ENCODE measurements around the gene SIK3.

The SIK3 gene

GRCh38 chr11:116918925-116919655 lies 179.1 kb downstream of the SIK3 start:
- no peak for DNase-seq

DNA sequence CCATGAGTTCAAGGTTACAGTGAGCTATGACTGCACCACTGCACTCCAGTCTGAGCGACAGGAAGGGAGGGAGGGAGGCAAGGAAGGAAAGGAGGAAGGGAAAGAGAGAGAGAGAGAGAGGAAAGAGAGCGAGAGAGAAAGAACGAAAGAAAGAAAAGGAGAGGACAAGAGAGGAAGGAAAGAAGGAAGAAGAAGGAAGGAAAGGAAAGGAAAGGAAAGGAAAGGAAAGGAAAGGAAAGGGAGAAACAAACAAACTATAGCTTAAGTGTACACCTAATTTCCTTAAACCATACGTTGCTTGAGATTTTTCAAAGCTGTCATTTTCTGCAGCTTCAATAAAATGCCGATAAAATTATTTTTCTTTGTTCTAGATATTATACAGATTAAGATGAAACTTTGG lies 180.6 kb downstream of the SIK3 start:
- no peak for DNase-seq

DNA sequence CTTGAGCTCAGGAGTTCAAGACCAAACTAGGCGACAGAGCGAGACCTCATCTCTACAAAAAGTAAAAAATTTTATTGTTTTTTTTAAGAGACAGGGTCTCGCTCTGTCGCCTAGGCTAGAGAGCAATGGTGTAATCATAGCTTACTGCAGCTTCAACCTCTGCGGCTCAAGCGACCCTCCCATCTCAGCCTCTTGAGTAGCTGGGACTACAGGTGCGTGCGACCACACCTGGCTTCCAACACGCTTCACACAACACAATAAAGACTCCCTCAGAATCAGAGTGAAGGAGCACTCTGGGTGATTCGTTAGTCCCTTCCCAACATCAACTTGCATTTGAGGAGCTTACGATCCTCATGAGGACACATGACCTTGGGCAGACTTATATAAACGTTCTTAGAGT lies 181.3 kb downstream of the SIK3 start:
- DNase-seq: no peak

GRCh38 chr11:116916052-116916451 lies 182.2 kb downstream of the SIK3 start:
- DNase-seq: no peak

GRCh38 chr11:116913000-116913399 lies 185.2 kb downstream of the SIK3 start:
- no peak for DNase-seq

DNA sequence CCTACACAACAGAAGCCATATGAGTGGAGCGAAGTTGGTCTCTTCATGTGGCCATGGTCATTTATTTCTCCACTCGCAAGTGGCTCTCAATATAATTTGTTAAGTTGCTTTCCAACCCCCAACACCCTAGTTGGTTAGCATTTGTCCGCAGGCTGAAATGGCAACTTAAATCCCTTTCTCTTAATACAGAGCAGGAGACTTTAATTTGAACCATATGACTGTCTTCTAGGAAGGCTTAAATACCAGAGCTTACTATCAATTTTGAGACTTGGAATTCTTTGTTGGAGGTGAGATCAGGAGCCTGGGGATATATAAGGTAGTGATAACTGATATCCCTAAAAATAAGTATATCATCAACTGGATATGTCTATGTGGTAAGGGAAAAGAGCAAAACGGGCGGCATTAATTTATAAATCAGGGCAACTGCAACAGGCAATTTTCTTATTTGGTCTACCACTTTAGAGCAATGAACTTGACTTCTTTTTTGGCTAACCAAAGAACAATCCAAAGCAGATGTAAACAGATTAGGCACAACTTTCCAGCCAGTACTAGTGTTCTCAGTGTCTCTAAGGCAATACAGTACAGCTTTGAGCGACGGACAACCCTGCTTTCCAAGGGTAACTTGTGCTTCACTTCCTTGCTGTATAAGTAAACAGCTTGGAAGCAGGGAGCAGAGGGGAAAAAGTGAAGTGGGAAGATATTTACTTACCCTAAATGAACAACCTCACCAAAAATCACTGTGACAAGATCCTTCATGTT lies 186.1 kb downstream of the SIK3 start:
- no peak for DNase-seq

DNA sequence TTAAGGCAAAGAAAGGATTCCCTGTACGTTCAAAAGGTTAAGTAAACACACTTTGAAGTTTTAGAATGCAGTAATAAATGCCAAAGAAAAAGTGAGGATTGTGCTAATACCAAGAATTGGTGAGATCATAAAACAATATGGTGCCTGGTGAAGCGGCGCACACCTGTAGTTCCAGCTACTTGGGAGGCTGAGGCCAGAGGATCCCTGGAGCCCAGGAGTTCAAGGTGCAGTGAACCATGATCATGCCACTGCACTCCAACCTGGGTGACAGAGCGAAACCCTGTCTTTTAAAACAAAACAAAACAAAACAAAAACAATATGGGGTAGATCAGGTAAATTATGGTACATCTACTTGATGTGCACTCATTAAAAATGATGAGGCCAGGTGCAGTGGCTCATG lies 187.4 kb downstream of the SIK3 start:
- no peak for DNase-seq

DNA sequence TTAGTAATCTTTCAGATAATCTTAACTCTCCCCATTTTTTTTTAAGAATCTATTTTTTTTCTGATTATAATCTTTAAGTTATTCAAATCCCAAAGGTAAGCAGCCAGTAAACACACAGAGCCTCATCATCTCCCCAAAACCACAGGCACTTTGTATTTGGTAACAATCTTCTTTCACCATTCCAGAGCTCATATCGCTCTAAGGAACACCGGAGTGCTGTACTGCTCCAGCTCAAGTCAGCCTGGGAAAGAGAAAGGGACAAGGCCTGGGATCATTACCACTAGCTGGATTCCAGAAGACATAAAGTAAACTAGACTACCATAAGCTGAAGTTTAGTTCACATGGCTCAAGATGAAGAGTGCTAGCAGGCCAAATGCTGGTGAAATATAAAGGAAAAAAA lies 187.8 kb downstream of the SIK3 start:
- DNase-seq: no peak

- DNase-seq: no peak
These were observed 189.0 kb downstream of the SIK3 start for GRCh38 chr11:116909245-116909644.

GRCh38 chr11:116906479-116906878 lies 191.7 kb downstream of the SIK3 start:
- DNase-seq: no peak

DNA sequence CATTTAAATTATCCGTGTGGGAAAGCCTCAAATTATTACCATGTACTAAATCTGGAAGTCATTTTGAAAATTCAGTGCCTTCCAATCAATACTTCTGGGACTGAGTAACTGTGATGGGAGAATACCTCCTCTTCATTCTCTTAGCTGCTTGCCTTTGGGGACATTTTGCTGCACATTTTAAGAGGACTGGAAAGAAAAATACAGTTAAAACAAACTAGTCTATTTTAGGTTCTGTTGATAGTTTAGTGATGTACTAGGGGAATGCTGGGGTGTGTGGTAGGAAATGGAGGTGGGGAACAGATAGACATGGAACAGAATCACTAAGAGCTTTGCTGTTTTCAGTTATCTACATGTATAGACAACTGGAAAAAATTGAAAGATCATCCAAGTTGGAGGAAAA lies 195.1 kb downstream of the SIK3 start:
- no peak for DNase-seq

- peak; percentile 12 for DNase-seq
These were observed 196.1 kb downstream of the SIK3 start for GRCh38 chr11:116901964-116902688.

- no peak for DNase-seq
These were observed 197.0 kb downstream of the SIK3 start for GRCh38 chr11:116901211-116901610.

- no peak for DNase-seq
These were observed 202.0 kb downstream of the SIK3 start for GRCh38 chr11:116896211-116896610.

GRCh38 chr11:116895048-116895757 lies 203.0 kb downstream of the SIK3 start:
- DNase-seq: no peak

- DNase-seq: peak; percentile 20
These were observed 204.3 kb downstream of the SIK3 start for GRCh38 chr11:116893906-116894305.

DNA sequence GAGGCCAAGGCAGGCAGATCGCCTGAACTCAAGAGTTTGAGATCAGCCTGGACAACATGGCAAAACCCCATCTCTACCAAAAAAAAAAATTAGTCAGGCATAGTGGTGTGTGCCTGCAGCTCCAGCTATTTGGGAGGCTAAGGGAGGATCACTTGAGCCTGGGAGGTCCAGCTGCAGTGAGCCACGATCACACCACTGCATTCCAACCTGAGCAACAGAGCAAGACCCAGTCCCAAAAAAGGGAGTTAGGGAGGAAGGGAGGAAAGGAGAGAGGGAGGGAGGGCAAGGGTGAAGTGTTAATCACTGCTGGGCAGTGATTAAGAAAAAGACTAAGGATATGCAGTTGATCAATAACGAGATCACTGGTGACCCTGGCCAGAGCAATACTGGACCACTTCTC lies 204.8 kb downstream of the SIK3 start:
- no peak for DNase-seq

DNA sequence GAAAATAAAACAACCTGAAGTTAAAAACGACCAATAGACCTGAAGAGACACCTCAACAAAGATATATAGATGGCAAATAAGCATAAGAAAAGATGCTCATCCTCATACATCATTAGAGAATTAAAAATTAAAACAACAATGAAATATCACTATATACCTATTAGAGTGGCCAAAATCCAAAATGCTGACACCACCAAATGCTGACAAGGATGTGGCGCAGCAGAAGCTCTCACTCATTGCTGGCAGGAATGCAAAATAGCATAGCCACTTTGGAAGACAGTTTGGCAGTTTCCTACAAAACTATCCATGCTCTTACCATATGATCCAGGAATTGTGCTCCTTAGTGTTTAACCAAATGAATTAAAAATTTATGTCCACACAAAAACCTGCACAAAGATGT lies 205.9 kb downstream of the SIK3 start:
- no peak for DNase-seq

DNA sequence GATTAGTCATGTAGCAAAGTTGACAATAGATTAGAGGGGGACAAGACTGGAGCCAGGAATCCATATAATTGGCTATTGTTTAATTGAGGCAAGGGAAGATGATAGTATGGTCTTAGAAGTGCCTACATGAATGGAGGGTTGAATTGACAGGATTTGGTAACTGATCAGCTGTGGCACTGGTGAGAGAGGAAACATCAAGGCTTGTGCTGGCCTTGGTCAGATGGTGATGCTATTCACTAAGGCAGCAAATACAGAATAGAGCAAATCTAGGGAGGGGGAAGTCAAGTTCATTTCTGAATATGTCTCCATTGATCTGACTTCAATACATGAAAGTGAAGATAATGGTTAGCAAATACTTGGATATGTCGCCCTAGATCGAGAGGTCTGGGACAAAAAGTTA lies 206.5 kb downstream of the SIK3 start:
- DNase-seq: no peak

DNA sequence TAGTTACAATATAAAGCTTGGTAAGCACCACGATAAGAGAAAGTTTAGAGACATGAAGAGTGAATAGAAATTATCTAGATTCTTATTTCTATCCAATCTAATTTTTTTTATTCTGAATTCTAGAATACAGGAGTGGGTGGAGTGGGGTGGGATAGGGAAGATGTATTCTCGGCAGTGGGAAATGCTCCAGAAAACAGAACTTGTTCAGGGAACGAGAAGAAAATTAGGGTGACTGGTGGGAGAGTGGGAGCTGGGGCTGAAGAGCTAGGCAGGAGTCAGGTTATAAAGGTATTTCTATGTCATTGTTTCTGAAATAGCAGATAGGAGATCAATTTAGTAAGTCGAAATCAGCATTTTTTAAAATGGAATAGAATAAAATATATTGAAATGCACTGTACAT lies 207.6 kb downstream of the SIK3 start:
- DNase-seq: no peak

GRCh38 chr11:116890193-116890592 lies 208.0 kb downstream of the SIK3 start:
- no peak for DNase-seq

DNA sequence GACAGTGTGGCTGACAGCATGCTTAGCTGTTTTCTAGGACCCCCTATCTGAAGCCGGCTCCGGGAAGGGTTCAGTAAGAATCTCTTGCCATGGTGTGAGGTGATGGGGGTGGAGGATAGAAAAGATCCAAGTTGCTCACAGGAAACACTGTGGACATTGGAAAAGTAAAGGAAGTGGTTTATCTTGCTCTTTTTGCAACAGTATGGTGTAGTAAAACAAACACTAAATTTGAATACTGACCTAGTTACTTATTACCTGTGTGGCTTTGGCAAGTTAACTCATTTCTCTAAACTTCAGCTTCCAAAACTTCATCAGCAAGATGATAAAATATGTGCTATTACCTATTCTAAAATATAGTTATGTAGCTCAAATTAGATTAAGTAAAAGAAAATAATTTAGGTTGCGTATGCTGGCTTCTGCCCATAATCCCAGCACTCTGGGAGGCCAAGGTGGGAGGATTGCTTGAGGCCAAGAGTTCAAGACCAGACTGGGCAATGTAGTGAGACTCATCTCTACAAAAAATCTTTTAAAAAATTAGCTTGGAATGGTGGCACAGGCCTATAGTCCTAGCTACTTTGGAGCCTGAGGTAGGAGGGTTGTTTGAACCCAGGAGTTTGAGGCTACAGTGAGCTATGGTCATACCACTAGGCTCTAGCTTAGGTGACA lies 209.2 kb downstream of the SIK3 start:
- peak; percentile 62 for DNase-seq

DNA sequence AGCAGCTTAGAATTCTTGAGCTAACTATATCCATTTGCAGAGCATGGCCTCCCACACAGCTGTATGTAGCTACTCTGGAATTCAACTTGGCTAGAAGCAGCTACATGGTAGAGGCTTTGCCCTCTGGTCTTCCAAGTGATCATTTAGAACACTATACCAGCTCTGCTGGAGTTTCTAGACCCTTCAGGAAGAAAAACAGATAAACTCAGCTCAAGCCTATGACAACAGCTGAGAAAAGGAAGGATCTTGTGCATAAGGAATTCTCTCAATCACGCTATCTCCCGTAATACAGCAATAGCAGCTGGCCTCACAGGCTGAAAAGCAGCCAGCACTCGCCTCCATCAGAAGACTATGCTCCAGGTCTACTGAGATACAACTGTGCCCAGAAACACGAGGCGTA lies 210.2 kb downstream of the SIK3 start:
- peak; percentile 26 for DNase-seq
